Activated gamma-delta T cell treated with Interleukin-2 at 50 U/mL for 16 hours (primary cell): ENCODE data around the gene POM121.
"Not testable (repeated sequence)": the region's sequence is repeated elsewhere in the genome, so short reads cannot be mapped to it uniquely, and the experiment has no call there.

Source experiments
- DNase-seq: peaks from one replicate; pipeline ENCODE4 v3.0.0-alpha.2; 2020

Gene POM121

GRCh38 chr7:72949686-72950085 lies 24.8 kb downstream of the POM121 start:
- not testable (repeated sequence) for DNase-seq

- not testable (repeated sequence) for DNase-seq
Measured at GRCh38 chr7:72950432-72950831, 25.5 kb downstream of the POM121 start.

GRCh38 chr7:72953901-72954562 lies 29.1 kb downstream of the POM121 start:
- not testable (repeated sequence) for DNase-seq

GRCh38 chr7:72954563-72955198 lies 29.8 kb downstream of the POM121 start:
- not testable (repeated sequence) for DNase-seq

GRCh38 chr7:72960029-72960428 lies 35.1 kb downstream of the POM121 start:
- DNase-seq, result not testable (repeated sequence)

- not testable (repeated sequence) for DNase-seq
Measured at GRCh38 chr7:72960626-72961345, 35.9 kb downstream of the POM121 start.

- not testable (repeated sequence) for DNase-seq
Measured at GRCh38 chr7:72961346-72961650, 36.4 kb downstream of the POM121 start.

- DNase-seq, result not testable (repeated sequence)
Measured at GRCh38 chr7:72963056-72963455, 38.2 kb downstream of the POM121 start.

GRCh38 chr7:72965186-72965975 lies 40.5 kb downstream of the POM121 start:
- not testable (repeated sequence) for DNase-seq

- DNase-seq, result not testable (repeated sequence)
Measured at GRCh38 chr7:72966892-72967291, 42.0 kb downstream of the POM121 start.

GRCh38 chr7:72968980-72969516 lies 44.2 kb downstream of the POM121 start, which contains the start of gene TRIM74:
Gene TRIM74 (minus strand): TSS chr7:72969466. CDS start chr7:72966157, 3,309 bp downstream.
- not testable (repeated sequence) for DNase-seq

GRCh38 chr7:72969688-72970087 lies 44.8 kb downstream of the POM121 start:
- not testable (repeated sequence) for DNase-seq

GRCh38 chr7:72971505-72971904 lies 46.6 kb downstream of the POM121 start:
- DNase-seq, result not testable (repeated sequence)

GRCh38 chr7:72974781-72975180 lies 49.9 kb downstream of the POM121 start:
- not testable (repeated sequence) for DNase-seq

GRCh38 chr7:72975656-72976286 lies 50.9 kb downstream of the POM121 start:
- DNase-seq, result not testable (repeated sequence)

- DNase-seq, result not testable (repeated sequence)
Measured at GRCh38 chr7:72976434-72976833, 51.5 kb downstream of the POM121 start.

- DNase-seq, result not testable (repeated sequence)
Measured at GRCh38 chr7:72980382-72980781, 55.5 kb downstream of the POM121 start.

- DNase-seq, result not testable (repeated sequence)
Measured at GRCh38 chr7:72982084-72982483, 57.2 kb downstream of the POM121 start.

GRCh38 chr7:72990146-72990913 lies 65.4 kb downstream of the POM121 start:
- DNase-seq, result not testable (repeated sequence)

- DNase-seq, result not testable (repeated sequence)
Measured at GRCh38 chr7:72995484-72995883, 70.6 kb downstream of the POM121 start.

- not testable (repeated sequence) for DNase-seq
Measured at GRCh38 chr7:72997447-72997846, 72.6 kb downstream of the POM121 start.
